Stimulated activated memory B cell treated with anti-CD40 and anti-IgM and Interleukin-4, amounts not matched to agents 10 μg/mL and 1 μg/mL and 100 μg/mL, for 72 hours (primary cell): ENCODE data around the gene SHKBP1.
"Not testable (repeated sequence)": the region's sequence is repeated elsewhere in the genome, so short reads cannot be mapped to it uniquely, and the experiment has no call there.

Experiments
- ATAC-seq: fragments of 150-1000 bp; cut with Tn5 transposase; 2 replicates; pipeline ENCODE4 v1.10.0; 2021
- H3K27ac Mint-ChIP-seq: one replicate; pipeline ENCODE4 v1.8.0; 2022; ENCODE audit warnings: mild to moderate bottlenecking, mixed read lengths
- H3K27me3 Mint-ChIP-seq: one replicate; pipeline ENCODE4 v1.8.0; 2022; ENCODE audit warnings: mixed read lengths
- H3K36me3 Mint-ChIP-seq: one replicate; pipeline ENCODE4 v1.8.0; 2022; ENCODE audit warnings: mixed read lengths
- H3K4me1 Mint-ChIP-seq: one replicate; pipeline ENCODE4 v1.8.0; 2022; ENCODE audit warnings: mixed read lengths
- H3K4me3 Mint-ChIP-seq: one replicate; pipeline ENCODE4 v1.8.0; 2022; ENCODE audit warnings: mild to moderate bottlenecking, moderate library complexity, mixed read lengths
- H3K9me3 Mint-ChIP-seq: one replicate; pipeline ENCODE4 v1.8.0; 2022; ENCODE audit warnings: mixed read lengths

The SHKBP1 gene, protein sequence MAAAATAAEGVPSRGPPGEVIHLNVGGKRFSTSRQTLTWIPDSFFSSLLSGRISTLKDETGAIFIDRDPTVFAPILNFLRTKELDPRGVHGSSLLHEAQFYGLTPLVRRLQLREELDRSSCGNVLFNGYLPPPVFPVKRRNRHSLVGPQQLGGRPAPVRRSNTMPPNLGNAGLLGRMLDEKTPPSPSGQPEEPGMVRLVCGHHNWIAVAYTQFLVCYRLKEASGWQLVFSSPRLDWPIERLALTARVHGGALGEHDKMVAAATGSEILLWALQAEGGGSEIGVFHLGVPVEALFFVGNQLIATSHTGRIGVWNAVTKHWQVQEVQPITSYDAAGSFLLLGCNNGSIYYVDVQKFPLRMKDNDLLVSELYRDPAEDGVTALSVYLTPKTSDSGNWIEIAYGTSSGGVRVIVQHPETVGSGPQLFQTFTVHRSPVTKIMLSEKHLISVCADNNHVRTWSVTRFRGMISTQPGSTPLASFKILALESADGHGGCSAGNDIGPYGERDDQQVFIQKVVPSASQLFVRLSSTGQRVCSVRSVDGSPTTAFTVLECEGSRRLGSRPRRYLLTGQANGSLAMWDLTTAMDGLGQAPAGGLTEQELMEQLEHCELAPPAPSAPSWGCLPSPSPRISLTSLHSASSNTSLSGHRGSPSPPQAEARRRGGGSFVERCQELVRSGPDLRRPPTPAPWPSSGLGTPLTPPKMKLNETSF

DNA sequence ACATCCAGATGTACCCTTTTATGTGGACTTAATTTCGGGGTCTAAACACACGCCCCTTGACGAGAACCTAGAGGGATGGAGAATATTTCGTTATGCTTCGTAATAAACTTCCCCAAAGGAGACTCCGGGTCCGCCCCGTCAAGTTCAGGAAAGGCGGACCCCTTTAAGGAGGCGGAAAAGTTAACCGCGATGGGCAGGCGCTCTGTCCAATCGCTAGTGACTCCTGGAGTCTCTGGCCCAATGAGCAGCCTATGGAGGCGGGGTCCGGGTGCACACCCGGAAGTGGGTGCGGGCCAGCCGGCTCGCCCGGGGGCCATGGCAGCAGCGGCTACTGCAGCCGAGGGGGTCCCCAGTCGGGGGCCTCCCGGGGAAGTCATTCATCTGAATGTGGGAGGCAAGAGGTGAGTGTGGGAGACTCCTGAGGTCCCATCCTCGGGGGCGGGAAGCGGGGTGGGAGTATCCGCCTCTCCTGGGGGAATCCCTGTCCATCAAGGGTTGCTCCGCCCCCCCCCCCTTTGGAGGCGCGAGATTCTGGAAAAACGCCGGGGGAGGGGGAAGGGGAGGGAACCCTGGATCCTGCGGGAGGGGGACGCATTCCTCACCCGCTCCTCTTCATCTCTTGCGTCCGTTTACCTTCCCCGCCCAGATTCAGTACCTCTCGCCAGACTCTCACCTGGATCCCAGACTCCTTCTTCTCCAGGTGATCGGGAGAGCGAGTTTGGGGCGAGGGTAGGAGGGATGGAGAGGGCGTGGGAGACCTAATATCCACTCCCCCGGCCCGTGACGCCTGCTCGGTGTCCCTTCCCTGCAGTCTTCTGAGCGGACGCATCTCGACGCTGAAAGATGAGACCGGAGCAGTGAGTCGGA is at the start of gene SHKBP1:
TSS of gene SHKBP1 (plus strand) at position 289 of the 867 bp plus-strand sequence. CDS start at position 316, 27 bp downstream.
- peak; percentile 98 for ATAC-seq
- Mint-ChIP-seq H3K9me3 (no peaks in the 10 kb centered on the region), H3K27ac (peak within 1 kb of the TSS; percentile 58), H3K4me1 (peaks cover 40% of the 10 kb centered on the region), H3K36me3 (peaks cover 31% of the 10 kb centered on the region), H3K27me3 (no peaks in the 10 kb centered on the region), H3K4me3 (peak within 1 kb of the TSS; percentile 80)

DNA sequence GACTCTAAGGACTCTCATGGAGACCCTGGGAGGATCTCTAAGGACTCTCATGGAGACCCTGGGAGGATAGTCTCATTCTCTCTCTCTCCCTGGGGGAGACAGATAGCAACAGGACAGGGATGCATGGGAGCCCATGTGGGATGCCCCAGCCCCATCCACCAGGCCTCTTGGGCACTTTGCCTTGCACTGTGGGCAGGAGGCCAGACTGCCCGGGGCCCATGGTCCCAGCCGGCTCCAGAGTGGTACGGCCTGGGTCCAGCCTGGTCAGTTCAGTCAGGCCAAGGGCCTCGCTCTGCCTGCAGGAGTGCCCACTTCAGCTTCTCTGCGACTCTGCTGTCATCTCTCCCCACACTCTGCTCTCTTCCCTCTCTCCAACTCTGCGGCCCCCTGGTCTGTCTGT is 48.6 kb upstream of the SHKBP1 start:
- ATAC-seq: no peak
- H3K27me3 Mint-ChIP-seq: peaks cover 35% of the 10 kb centered on the region
- H3K36me3 Mint-ChIP-seq: no peaks in the 10 kb centered on the region
- H3K4me1 Mint-ChIP-seq: peaks cover 17% of the 10 kb centered on the region
- no peak overlapping the region for H3K4me3 Mint-ChIP-seq
- no peak overlapping the region for H3K27ac Mint-ChIP-seq
- no peaks in the 10 kb centered on the region for H3K9me3 Mint-ChIP-seq

DNA sequence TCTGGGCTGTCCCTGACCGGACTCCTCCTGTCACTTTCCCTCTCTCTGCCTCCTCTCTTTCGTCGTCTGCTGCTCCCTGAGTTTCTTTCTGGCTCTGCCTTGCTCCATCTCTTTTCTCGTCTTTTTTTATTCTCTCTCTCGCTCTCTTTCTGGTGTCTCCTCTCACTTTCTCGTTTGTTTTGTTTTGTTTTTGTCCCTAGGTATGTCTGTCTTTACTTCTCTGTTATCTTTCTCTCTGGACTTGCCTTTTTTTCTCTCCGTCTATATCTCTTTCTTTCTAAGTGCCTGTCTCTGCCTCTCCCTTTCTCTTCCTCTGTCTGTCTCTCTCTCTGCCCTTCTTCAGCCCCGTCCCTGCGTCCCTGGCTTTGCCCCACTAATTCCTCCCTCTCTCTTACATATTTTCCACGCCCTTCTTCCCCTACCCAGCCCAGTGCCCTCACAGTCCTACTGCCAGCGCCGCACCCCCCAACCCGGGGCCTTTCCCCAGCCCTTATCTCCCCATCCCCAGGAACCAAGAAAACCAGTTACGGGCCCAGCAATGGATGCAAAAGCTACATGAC is 48.1 kb upstream of the SHKBP1 start:
- H3K27ac Mint-ChIP-seq: no peak overlapping the region
- ATAC-seq: no peak
- H3K27me3 Mint-ChIP-seq: peaks cover 40% of the 10 kb centered on the region
- peaks cover 17% of the 10 kb centered on the region for H3K4me1 Mint-ChIP-seq
- H3K4me3 Mint-ChIP-seq: no peak overlapping the region
- peaks cover 2% of the 10 kb centered on the region for H3K9me3 Mint-ChIP-seq
- no peaks in the 10 kb centered on the region for H3K36me3 Mint-ChIP-seq

DNA sequence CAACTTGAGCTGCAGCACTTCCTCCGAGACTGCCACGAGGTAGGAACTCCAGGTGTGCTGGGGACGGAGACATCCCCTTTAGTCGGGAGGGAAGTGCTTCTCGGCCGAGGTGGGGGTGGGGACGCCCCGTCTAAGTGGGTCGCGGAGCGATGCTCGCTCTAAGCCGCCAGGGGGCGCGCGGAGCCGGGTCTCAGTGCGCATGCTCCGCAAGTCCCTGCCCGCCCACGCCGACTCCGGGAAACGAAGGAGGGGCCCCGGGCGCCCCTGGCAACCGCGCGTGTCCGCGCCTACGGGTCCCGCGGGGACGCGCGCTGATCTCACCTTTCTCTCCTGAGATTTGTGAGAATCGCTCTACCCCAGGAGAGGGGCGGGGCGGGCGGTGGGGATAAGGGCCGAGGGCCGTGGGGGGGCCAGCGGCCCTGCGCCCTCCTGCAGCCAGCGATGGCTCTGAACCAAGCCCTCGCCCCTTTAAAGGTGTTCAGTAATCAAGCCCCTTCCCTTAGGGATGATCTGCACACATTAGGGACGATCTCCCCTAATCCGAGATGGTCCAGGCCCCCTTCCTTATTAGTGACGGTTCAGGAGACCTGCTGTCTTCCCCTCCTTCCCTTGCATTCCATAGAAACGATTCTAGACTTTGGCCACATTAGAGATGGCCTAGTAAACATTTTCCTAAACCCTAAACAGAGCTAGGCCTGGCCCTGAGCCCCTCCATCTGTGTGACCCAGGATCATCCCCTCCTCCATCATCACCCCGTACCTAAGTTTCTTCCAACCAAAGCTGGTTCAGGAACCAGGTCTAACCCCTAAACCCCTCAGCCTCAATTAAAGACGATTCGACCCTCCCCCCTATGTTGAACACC is 47.3 kb upstream of the SHKBP1 start:
- ATAC-seq: peak; percentile 81
- H3K9me3 Mint-ChIP-seq: peaks cover 6% of the 10 kb centered on the region
- peaks cover 48% of the 10 kb centered on the region for H3K27me3 Mint-ChIP-seq
- peak overlapping the region; percentile 66 for H3K4me3 Mint-ChIP-seq
- H3K27ac Mint-ChIP-seq: peak overlapping the region; percentile 53
- H3K36me3 Mint-ChIP-seq: no peaks in the 10 kb centered on the region
- H3K4me1 Mint-ChIP-seq: peaks cover 17% of the 10 kb centered on the region

- Mint-ChIP-seq H3K27ac (peak overlapping the region; percentile 53), H3K4me1 (peaks cover 17% of the 10 kb centered on the region), H3K9me3 (peaks cover 6% of the 10 kb centered on the region), H3K4me3 (peak overlapping the region; percentile 66), H3K27me3 (peaks cover 48% of the 10 kb centered on the region), H3K36me3 (no peaks in the 10 kb centered on the region)
- no peak for ATAC-seq
Measured at GRCh38 chr19:40530091-40530901, 46.4 kb upstream of the SHKBP1 start.

DNA sequence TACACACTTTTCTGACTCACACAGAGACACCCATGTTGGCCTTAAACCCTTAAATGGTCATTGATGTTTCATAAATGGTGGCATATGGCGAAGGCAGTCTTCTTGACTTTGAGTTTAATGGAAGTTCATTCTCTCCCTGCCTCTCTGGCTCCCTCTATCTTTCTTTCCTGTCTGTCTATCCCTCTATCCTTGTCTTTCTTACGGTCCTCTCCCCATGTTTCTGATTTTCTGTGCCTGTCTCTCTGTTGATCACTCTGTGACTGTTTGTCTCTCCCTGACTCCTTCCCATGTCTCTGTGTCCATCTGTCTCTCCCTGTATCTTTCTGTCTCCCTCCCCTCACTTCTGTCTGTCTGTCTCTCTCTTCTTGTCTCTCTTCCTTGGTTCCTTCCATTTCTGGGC is 43.2 kb upstream of the SHKBP1 start:
- ATAC-seq: no peak
- Mint-ChIP-seq H3K9me3 (peaks cover 6% of the 10 kb centered on the region), H3K27ac (no peak overlapping the region), H3K4me3 (no peak overlapping the region), H3K27me3 (peaks cover 43% of the 10 kb centered on the region), H3K4me1 (peaks cover 14% of the 10 kb centered on the region), H3K36me3 (no peaks in the 10 kb centered on the region)

GRCh38 chr19:40534148-40534547 is 42.5 kb upstream of the SHKBP1 start:
- H3K4me1 Mint-ChIP-seq: peaks cover 9% of the 10 kb centered on the region
- peaks cover 38% of the 10 kb centered on the region for H3K27me3 Mint-ChIP-seq
- H3K4me3 Mint-ChIP-seq: no peak overlapping the region
- H3K27ac Mint-ChIP-seq: no peak overlapping the region
- H3K36me3 Mint-ChIP-seq: no peaks in the 10 kb centered on the region
- no peak for ATAC-seq
- peaks cover 6% of the 10 kb centered on the region for H3K9me3 Mint-ChIP-seq

DNA sequence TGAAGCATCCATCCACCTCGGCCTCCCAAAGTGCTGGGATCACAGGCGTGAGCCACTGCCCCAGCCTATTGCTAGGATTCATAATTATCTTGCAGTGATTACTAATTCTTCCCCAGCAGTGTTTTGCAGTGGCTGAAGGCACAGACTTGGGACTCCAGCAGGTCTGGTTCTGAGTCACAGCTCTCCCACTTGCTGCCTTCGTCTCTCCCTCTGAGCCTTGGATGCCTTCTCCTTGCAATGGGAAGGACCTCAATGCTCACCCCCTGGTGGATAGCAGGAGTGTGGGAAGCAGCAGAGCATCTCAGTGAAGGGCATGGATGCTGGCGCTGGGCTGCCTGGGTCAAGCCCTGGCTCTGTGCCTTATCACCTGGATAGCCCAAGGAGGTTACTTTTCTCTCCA is 37.6 kb upstream of the SHKBP1 start:
- Mint-ChIP-seq H3K9me3 (no peaks in the 10 kb centered on the region), H3K4me3 (no peak overlapping the region), H3K4me1 (peaks cover 4% of the 10 kb centered on the region), H3K27ac (no peak overlapping the region), H3K27me3 (peaks cover 18% of the 10 kb centered on the region), H3K36me3 (no peaks in the 10 kb centered on the region)
- ATAC-seq: no peak

- H3K27me3 Mint-ChIP-seq: peaks cover 15% of the 10 kb centered on the region
- no peak overlapping the region for H3K4me3 Mint-ChIP-seq
- no peak overlapping the region for H3K27ac Mint-ChIP-seq
- H3K4me1 Mint-ChIP-seq: peaks cover 4% of the 10 kb centered on the region
- H3K36me3 Mint-ChIP-seq: no peaks in the 10 kb centered on the region
- no peak for ATAC-seq
- no peaks in the 10 kb centered on the region for H3K9me3 Mint-ChIP-seq
Measured at GRCh38 chr19:40542202-40542859, 34.3 kb upstream of the SHKBP1 start.

- Mint-ChIP-seq H3K27me3 (peaks cover 15% of the 10 kb centered on the region), H3K36me3 (no peaks in the 10 kb centered on the region), H3K9me3 (no peaks in the 10 kb centered on the region), H3K27ac (no peak overlapping the region), H3K4me1 (peaks cover 4% of the 10 kb centered on the region), H3K4me3 (no peak overlapping the region)
- ATAC-seq: no peak
Measured at GRCh38 chr19:40543029-40543597, 33.6 kb upstream of the SHKBP1 start.

DNA sequence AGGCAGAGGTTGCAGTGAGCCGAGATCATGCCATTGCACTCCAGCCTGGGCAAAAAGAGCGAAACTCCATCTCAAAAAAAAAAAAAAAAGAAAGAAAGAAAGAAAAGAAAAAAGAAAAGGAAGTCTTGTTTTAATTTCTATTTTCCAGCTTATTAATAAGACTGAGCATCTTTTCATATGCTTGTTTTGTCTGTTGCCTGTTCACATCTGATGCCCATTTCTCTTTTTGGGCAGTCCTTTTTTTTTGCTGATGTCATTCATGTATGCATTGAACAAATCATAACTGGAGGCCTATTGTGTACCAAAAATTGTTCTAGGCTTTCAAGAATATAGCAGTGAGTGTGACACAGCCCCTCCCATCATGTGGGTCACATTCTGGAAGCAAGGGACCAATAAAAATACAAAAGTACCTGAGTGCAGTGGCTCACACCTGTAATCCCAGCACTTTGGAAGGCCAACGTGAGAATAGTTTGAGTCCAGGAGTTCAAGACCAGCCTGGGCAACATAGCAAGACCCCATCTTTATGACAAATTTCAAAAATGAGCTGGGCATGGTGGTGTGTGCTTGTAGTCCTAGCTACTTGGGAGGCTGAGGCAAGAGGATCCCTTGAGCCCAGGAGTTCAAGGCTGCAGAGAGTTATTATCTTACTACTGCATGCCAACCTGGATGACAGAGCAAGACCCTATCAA is 30.4 kb upstream of the SHKBP1 start:
- not testable (repeated sequence) for H3K9me3 Mint-ChIP-seq, H3K36me3 Mint-ChIP-seq, H3K27ac Mint-ChIP-seq, ATAC-seq, H3K4me3 Mint-ChIP-seq
- Mint-ChIP-seq H3K27me3 (peaks cover 44% of the 10 kb centered on the region), H3K4me1 (peaks cover 15% of the 10 kb centered on the region)

DNA sequence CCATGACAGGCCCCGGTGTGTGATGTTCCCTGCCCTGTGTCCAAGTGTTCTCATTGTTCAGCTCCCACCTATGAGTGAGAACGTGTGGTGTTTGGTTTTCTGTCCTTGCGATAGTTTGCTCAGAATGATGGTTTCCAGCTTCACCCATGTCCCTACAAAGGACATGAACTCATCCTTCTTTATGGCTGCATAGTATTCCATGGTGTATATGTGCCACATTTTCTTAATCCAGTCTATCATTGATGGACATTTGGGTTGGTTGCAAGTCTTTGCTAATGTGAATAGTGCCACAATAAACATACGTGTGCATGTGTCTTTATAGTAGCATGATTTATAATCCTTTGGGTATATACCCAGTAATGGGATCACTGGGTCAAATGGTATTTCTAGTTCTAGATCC is 29.5 kb upstream of the SHKBP1 start:
- Mint-ChIP-seq H3K27me3 (peaks cover 45% of the 10 kb centered on the region), H3K4me1 (peaks cover 14% of the 10 kb centered on the region)
- not testable (repeated sequence) for H3K36me3 Mint-ChIP-seq, H3K27ac Mint-ChIP-seq, ATAC-seq, H3K4me3 Mint-ChIP-seq, H3K9me3 Mint-ChIP-seq
